Measurements from ENCODE around the gene PPP2R2D.

PPP2R2D gene

DNA sequence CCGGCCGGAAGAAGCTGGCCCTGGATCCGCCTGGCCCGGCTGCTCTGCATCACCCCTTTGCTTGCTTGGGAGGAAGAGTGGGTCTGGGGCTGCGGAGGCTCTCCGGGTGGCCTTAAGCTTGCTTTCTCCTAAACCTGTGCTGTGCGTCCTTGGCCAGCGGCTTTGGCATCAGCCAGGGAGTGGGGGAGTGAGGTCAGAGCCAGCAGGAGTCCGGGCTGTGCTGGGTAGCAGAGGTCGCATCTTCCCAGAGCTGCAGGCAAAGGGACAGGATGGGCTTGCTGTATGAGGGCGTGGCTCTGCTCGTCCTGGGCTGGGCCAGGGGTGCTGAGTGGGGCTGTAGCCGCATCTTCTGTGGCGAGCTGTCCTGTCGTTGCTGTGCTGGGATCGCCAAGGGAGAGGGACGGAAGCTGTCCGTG is 59.8 kb downstream of the PPP2R2D start:
- Histone ChIP-seq H3K27me3 (ENCODE audit: insufficient read depth, low read length, poor library complexity, severe bottlenecking) (no peaks in the 10 kb centered on the region), H3K4me2 (ENCODE audit: low read depth, low read length, poor library complexity, severe bottlenecking) (no peak overlapping the region), H3K4me1 (ENCODE audit: insufficient read depth, low read length, poor library complexity, severe bottlenecking) (no peaks in the 10 kb centered on the region)

DNA sequence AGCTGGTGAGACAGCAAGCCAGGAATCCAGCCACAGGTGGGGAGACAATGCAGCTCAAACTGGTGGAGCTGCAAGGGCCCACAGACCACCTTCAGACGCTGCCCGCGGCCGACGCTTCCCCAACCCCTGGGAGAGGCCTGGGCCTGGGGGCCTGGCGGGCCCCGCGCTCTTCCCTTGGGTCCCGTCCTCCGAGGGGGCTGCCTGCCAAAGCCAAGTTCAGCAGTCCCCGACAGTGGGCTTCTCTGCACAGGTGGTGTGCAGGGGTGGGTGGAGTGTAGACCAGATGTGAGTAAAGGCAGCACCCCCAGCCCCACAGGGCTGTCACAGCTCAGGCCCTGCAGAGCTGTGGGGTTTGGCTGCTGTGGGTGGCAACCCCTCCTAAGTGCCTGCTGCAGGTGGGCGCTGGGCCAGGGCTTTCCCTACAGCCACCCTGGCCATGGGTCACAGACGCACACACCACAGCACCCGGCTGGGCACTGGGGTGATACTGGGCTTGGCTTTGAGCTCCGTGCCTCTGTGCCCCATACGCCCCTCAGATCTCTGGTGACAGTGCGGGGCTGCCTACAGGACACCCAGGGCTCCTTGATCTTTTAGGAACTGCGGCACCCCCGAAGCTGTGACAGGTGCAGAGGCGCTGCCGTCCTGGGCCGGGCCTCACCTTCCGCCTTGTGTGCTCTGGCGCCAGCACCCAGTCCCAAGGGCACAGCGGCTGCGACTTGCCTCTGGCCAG is 60.4 kb downstream of the PPP2R2D start:
- Histone ChIP-seq H3K79me2 (ENCODE audit: insufficient read depth, low read length) (no peaks in the 10 kb centered on the region), H3K4me3 (ENCODE audit: low read length, poor library complexity, severe bottlenecking) (no peak overlapping the region), H3F3A (ENCODE audit: low read depth) (no peaks in the 10 kb centered on the region), H2AFZ (ENCODE audit: low read length) (no peak overlapping the region), H4K20me1 (ENCODE audit: insufficient read depth, low read length, poor library complexity, severe bottlenecking) (no peaks in the 10 kb centered on the region), H3K9ac (ENCODE audit: low read depth, low read length, poor library complexity, severe bottlenecking) (no peak overlapping the region), H3K9me3 (ENCODE audit: insufficient read depth, low read depth, low read length) (no peaks in the 10 kb centered on the region), H3K9me2 (replicated peaks; ENCODE audit: low read depth, low read length) (no peaks in the 10 kb centered on the region), H3K27me3 (ENCODE audit: insufficient read depth, low read length, poor library complexity, severe bottlenecking) (no peaks in the 10 kb centered on the region), H3K4me1 (ENCODE audit: insufficient read depth, low read length, poor library complexity, severe bottlenecking) (no peaks in the 10 kb centered on the region), H3K4me2 (ENCODE audit: low read depth, low read length, poor library complexity, severe bottlenecking) (no peak overlapping the region), H3K36me3 (ENCODE audit: insufficient read depth, low read length) (peaks cover 25% of the 10 kb centered on the region; the same call in 1 of the 2 replicates)
- no peak for TF ChIP-seq EZH2phosphoT487 (IDR thresholded peaks at IDR 0.05; ENCODE audit: borderline replicate concordance)
- TF ChIP-seq, protein P1, sequence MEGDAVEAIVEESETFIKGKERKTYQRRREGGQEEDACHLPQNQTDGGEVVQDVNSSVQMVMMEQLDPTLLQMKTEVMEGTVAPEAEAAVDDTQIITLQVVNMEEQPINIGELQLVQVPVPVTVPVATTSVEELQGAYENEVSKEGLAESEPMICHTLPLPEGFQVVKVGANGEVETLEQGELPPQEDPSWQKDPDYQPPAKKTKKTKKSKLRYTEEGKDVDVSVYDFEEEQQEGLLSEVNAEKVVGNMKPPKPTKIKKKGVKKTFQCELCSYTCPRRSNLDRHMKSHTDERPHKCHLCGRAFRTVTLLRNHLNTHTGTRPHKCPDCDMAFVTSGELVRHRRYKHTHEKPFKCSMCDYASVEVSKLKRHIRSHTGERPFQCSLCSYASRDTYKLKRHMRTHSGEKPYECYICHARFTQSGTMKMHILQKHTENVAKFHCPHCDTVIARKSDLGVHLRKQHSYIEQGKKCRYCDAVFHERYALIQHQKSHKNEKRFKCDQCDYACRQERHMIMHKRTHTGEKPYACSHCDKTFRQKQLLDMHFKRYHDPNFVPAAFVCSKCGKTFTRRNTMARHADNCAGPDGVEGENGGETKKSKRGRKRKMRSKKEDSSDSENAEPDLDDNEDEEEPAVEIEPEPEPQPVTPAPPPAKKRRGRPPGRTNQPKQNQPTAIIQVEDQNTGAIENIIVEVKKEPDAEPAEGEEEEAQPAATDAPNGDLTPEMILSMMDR (conservative IDR thresholded peaks at IDR 0.05; ENCODE audit: low read length): no peak

More for the DNA sequence above, 59.8 kb downstream of the PPP2R2D start:
- H3K9ac ChIP-seq (ENCODE audit: low read depth, low read length, poor library complexity, severe bottlenecking): no peak overlapping the region
- no peak overlapping the region for H3K4me3 ChIP-seq (ENCODE audit: low read length, poor library complexity, severe bottlenecking)
- no peaks in the 10 kb centered on the region for H3K9me3 ChIP-seq (ENCODE audit: insufficient read depth, low read depth, low read length)
- H4K20me1 ChIP-seq (ENCODE audit: insufficient read depth, low read length, poor library complexity, severe bottlenecking): no peaks in the 10 kb centered on the region
- H3K9me2 ChIP-seq (replicated peaks; ENCODE audit: low read depth, low read length): no peaks in the 10 kb centered on the region
- no peak for TF ChIP-seq EZH2phosphoT487 (IDR thresholded peaks at IDR 0.05; ENCODE audit: borderline replicate concordance)
- TF ChIP-seq, protein P1 (conservative IDR thresholded peaks at IDR 0.05; ENCODE audit: low read length): no peak
- H3K36me3 ChIP-seq (ENCODE audit: insufficient read depth, low read length): peaks cover 31% of the 10 kb centered on the region; the same call in 1 of the 2 replicates
- no peaks in the 10 kb centered on the region for H3K79me2 ChIP-seq (ENCODE audit: insufficient read depth, low read length)
- no peaks in the 10 kb centered on the region for H3F3A ChIP-seq (ENCODE audit: low read depth)
- no peak overlapping the region for H2AFZ ChIP-seq (ENCODE audit: low read length)

DNA sequence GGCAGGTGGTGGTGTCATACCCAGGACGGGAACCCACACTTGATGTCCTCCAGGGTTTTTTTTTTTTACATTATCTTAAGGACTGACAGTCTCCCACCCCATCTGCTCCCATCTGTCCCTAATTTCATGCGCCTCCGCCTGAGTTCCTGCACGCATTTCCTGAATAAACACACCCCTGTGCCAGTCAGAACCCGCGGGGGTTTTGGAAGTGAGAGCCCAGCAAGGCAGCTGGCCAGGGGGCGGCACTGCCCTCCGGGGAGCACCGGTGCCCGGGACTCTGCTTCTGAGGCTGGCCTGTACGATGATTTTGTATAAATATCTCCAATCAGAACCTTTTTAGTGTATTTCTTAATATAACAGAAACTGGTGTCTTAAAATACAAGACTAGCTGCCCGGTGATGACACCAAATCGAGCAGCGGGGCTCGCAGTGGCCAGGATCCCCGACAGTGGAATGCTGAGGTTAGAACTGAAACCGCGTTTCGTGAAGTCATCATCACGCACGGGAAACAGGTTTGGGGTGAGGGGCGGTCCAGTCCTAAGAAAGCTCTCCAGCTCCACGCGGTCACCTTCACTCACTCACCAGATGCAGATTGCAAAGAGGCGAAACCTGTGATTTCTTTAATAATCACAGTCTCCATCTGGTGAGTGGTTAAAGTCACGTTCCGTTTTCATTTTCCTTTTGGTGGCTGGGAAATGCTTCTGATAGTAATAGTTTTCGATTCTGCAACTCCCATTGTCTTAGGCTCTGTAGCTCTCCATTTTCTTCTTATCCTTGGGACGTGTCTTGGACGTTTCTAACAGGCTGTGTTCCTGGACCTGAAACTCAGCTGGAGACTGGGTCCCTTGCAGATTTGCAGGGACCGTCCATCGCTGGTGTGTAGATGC is 61.2 kb downstream of the PPP2R2D start:
- no peaks in the 10 kb centered on the region for H3F3A ChIP-seq (ENCODE audit: low read depth)
- H3K4me2 ChIP-seq (ENCODE audit: low read depth, low read length, poor library complexity, severe bottlenecking): no peak overlapping the region
- TF ChIP-seq, protein P1 (conservative IDR thresholded peaks at IDR 0.05; ENCODE audit: low read length): no peak
- TF ChIP-seq EZH2phosphoT487 (IDR thresholded peaks at IDR 0.05; ENCODE audit: borderline replicate concordance): no peak
- H2AFZ ChIP-seq (ENCODE audit: low read length): no peak overlapping the region
- H4K20me1 ChIP-seq (ENCODE audit: insufficient read depth, low read length, poor library complexity, severe bottlenecking): no peaks in the 10 kb centered on the region
- no peak overlapping the region for H3K9ac ChIP-seq (ENCODE audit: low read depth, low read length, poor library complexity, severe bottlenecking)
- peaks cover 17% of the 10 kb centered on the region; the same call in 1 of the 2 replicates for H3K36me3 ChIP-seq (ENCODE audit: insufficient read depth, low read length)
- H3K9me3 ChIP-seq (ENCODE audit: insufficient read depth, low read depth, low read length): no peaks in the 10 kb centered on the region
- no peaks in the 10 kb centered on the region for H3K79me2 ChIP-seq (ENCODE audit: insufficient read depth, low read length)
- H3K4me1 ChIP-seq (ENCODE audit: insufficient read depth, low read length, poor library complexity, severe bottlenecking): no peaks in the 10 kb centered on the region
- H3K9me2 ChIP-seq (replicated peaks; ENCODE audit: low read depth, low read length): no peaks in the 10 kb centered on the region
- H3K27me3 ChIP-seq (ENCODE audit: insufficient read depth, low read length, poor library complexity, severe bottlenecking): no peaks in the 10 kb centered on the region
- no peak overlapping the region for H3K4me3 ChIP-seq (ENCODE audit: low read length, poor library complexity, severe bottlenecking)
